ENCODE data around the gene PCDHA3.
"Not testable (repeated sequence)": the region's sequence is repeated elsewhere in the genome, so short reads cannot be mapped to it uniquely, and the experiment has no call there.

Gene PCDHA3

GRCh38 chr5:140808889-140809291, 8.0 kb downstream of the PCDHA3 start:
- DNase-seq (ENCODE audit: low spot score): no peak

GRCh38 chr5:140821375-140822280, 20.8 kb downstream of the PCDHA3 start, which contains the start of gene PCDHA5:
Gene PCDHA5 (plus strand): TSS chr5:140821613.
- no peak for DNase-seq (ENCODE audit: low spot score)

- no peak for DNase-seq (ENCODE audit: low spot score)
These were observed 21.4 kb downstream of the PCDHA3 start for GRCh38 chr5:140822281-140822629.

- DNase-seq (ENCODE audit: low spot score): not testable (repeated sequence)
These were observed 22.1 kb downstream of the PCDHA3 start for GRCh38 chr5:140822969-140823368.

DNA sequence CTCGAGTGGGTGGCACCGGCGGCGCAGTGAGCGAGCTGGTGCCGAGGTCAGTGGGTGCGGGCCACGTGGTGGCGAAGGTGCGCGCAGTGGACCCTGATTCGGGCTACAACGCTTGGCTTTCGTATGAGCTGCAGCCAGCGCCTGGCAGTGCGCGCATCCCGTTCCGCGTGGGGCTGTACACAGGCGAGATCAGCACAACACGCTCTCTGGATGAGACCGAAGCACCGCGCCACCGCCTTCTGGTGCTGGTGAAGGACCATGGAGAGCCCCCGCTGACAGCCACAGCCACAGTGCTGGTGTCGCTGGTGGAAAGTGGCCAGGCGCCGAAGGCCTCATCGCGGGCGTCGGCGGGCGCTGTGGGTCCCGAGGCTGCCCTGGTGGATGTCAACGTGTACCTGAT, 22.6 kb downstream of the PCDHA3 start:
- no peak for DNase-seq (ENCODE audit: low spot score)

- DNase-seq (ENCODE audit: low spot score): no peak
These were observed 27.0 kb downstream of the PCDHA3 start, which contains the start of gene PCDHA6 for GRCh38 chr5:140827704-140828361. Gene PCDHA6 (plus strand): TSS chr5:140827960. CDS start chr5:140828092, 132 bp downstream.

DNA sequence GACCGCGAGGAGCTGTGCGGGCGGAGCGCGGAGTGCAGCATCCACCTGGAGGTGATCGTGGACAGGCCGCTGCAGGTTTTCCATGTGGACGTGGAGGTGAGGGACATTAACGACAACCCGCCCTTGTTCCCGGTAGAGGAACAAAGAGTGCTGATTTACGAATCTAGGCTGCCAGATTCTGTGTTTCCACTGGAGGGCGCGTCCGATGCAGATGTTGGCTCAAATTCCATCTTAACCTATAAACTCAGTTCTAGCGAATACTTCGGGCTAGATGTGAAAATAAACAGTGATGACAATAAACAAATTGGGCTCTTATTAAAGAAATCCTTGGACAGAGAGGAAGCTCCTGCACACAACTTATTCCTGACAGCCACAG, 27.5 kb downstream of the PCDHA3 start:
- DNase-seq (ENCODE audit: low spot score): no peak

GRCh38 chr5:140829511-140830501, 28.9 kb downstream of the PCDHA3 start:
- DNase-seq (ENCODE audit: low spot score): not testable (repeated sequence)

GRCh38 chr5:140833993-140834392, 33.1 kb downstream of the PCDHA3 start, which contains the start of gene PCDHA7:
Gene PCDHA7 (plus strand): TSS chr5:140834269. CDS start chr5:140834384, 115 bp downstream.
- no peak for DNase-seq (ENCODE audit: low spot score)

- not testable (repeated sequence) for DNase-seq (ENCODE audit: low spot score)
These were observed 33.7 kb downstream of the PCDHA3 start for GRCh38 chr5:140834439-140835008.

DNA sequence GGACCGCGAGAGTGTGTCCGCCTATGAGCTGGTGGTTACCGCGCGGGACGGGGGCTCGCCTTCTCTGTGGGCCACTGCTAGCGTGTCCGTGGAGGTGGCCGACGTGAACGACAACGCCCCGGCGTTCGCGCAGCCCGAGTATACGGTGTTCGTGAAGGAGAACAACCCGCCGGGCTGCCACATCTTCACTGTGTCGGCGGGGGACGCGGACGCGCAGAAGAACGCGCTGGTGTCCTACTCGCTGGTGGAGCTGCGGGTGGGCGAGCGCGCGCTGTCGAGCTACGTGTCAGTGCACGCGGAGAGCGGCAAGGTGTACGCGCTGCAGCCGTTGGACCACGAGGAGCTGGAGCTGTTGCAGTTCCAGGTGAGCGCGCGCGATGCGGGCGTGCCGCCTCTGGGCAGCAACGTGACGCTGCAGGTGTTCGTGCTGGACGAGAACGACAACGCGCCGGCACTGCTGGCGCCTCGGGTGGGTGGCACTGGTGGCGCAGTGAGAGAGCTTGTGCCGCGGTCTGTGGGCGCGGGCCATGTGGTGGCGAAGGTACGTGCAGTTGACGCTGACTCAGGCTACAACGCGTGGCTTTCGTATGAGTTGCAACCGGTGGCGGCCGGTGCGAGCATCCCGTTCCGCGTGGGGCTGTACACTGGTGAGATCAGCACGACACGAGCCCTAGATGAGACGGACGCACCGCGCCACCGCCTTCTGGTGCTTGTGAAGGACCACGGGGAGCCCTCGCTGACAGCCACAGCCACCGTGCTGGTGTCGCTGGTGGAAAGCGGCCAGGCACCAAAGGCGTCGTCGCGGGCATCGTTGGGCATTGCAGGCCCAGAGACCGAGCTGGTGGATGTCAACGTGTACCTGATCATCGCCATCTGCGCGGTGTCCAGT, 35.0 kb downstream of the PCDHA3 start:
- no peak for DNase-seq (ENCODE audit: low spot score)

- DNase-seq (ENCODE audit: low spot score): peak; percentile 52
These were observed 40.4 kb downstream of the PCDHA3 start, which contains the start of gene PCDHA8 for GRCh38 chr5:140840978-140841962. Gene PCDHA8 (plus strand): TSS chr5:140841187. CDS start chr5:140841322, 135 bp downstream.

DNA sequence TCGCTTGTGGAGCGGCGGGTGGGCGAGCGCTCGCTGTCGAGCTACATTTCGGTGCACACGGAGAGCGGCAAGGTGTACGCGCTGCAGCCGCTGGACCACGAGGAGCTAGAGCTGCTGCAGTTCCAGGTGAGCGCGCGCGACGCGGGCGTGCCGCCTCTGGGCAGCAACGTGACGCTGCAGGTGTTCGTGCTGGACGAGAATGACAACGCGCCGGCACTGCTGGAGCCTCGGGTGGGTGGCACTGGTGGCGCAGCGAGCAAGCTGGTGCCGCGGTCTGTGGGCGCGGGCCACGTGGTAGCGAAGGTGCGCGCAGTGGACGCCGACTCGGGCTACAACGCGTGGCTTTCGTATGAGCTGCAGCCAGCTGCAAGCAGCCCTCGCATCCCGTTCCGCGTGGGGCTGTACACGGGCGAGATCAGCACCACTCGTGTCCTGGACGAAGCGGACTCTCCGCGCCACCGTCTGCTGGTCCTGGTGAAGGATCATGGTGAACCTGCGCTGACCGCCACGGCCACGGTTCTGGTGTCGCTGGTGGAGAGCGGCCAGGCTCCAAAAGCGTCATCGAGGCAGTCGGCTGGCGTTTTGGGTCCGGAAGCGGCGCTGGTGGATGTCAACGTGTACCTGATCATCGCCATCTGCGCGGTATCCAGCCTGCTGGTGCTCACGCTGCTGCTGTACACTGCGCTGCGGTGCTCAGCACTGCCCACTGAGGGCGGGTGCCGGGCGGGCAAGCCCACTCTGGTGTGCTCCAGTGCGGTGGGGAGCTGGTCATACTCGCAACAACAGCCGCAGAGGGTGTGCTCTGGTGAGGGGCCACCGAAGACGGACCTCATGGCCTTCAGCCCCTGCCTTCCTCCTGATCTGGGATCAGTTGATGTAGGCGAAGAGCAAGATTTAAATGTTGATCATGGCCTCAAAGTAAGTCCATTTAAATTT, 42.2 kb downstream of the PCDHA3 start:
- no peak for DNase-seq (ENCODE audit: low spot score)

DNA sequence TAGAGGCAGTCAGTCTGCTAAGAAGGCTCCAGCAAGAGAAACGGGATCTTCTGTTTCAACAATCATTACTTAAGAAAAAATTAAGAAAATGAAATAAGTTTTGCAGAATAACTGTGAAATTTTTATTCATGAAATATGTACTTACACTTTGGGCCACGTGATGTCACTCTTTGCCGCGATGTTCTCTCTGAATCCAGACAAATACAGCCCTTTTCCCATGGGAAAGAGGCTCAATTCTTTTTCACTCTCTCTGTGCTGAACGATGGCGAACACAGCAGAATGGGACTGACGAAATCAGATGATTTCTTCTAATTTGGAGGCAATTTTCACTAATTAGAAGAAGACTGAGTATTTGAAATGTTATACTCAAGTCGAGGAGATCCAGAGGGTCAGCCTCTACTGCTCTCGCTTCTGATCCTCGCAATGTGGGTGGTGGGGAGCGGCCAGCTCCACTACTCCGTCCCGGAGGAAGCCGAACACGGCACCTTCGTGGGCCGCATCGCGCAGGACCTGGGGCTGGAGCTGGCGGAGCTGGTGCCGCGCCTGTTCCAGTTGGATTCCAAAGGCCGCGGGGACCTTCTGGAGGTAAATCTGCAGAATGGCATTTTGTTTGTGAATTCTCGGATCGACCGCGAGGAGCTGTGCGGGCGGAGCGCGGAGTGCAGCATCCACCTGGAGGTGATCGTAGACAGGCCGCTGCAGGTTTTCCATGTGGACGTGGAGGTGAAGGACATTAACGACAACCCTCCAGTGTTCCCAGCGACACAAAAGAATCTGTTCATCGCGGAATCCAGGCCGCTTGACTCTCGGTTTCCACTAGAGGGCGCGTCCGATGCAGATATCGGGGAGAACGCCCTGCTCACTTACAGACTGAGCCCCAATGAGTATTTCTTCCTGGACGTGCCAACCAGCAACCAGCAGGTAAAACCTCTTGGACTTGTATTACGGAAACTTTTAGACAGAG, 47.6 kb downstream of the PCDHA3 start, which contains the start of gene PCDHA9:
PCDHA9 (plus strand) TSS at position 244 of the 964 bp plus-strand sequence; CDS start at position 358, 114 bp downstream.
- DNase-seq (ENCODE audit: low spot score): not testable (repeated sequence)

DNA sequence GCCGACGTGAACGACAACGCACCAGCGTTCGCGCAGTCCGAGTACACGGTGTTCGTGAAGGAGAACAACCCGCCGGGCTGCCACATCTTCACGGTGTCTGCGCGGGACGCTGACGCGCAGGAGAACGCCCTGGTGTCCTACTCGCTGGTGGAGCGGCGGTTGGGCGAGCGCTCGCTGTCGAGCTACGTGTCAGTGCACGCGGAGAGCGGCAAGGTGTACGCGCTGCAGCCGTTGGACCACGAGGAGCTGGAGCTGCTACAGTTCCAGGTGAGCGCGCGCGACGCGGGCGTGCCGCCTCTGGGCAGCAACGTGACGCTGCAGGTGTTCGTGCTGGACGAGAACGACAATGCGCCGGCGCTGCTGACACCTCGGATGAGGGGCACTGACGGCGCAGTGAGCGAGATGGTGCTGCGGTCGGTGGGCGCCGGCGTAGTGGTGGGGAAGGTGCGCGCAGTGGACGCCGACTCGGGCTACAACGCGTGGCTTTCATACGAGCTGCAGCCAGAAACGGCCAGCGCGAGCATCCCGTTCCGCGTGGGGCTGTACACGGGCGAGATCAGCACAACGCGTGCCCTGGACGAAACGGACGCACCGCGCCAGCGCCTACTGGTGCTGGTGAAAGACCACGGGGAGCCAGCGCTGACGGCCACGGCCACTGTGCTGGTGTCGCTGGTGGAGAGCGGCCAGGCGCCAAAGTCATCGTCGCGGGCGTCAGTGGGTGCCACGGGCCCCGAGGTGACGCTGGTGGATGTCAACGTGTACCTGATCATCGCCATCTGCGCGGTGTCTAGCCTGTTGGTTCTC, 49.2 kb downstream of the PCDHA3 start:
- DNase-seq (ENCODE audit: low spot score): not testable (repeated sequence)
